Ramos (cell line): ENCODE measurements around the gene ZDHHC17.

Source experiments
- in situ Hi-C: fragments of 300-500 bp; cut with MboI; formaldehyde crosslinking; loops from one replicate; pipeline ENCODE4 v1.14.3; 2022; ENCODE audit warnings: low sequenced_read_pairs; ENCODE audit not compliant: unreplicated experiment

The ZDHHC17 gene

GRCh38 chr12:76810671-76811419 is 46.9 kb downstream of the ZDHHC17 start:
- in situ Hi-C loops, result no loop called here

- in situ Hi-C loops, result no loop called here
Observed at GRCh38 chr12:76811976-76812375, 48.1 kb downstream of the ZDHHC17 start.

GRCh38 chr12:76813265-76813664 is 49.4 kb downstream of the ZDHHC17 start:
- in situ Hi-C loops, result no loop called here

- in situ Hi-C loops, result no loop called here
Observed at GRCh38 chr12:76813972-76814371, 50.1 kb downstream of the ZDHHC17 start.

- in situ Hi-C loops, result no loop called here
Observed at GRCh38 chr12:76820888-76821482, 57.1 kb downstream of the ZDHHC17 start.

- in situ Hi-C loops, result no loop called here
Observed at GRCh38 chr12:76830436-76830835, 66.5 kb downstream of the ZDHHC17 start.

- in situ Hi-C loops, result no loop called here
Observed at GRCh38 chr12:76836633-76837032, 72.7 kb downstream of the ZDHHC17 start.

GRCh38 chr12:76847260-76847659 is 83.3 kb downstream of the ZDHHC17 start:
- in situ Hi-C loops, result no loop called here

- in situ Hi-C loops, result no loop called here
Observed at GRCh38 chr12:76848132-76848531, 84.2 kb downstream of the ZDHHC17 start.

GRCh38 chr12:76852106-76852505 is 88.2 kb downstream of the ZDHHC17 start:
- in situ Hi-C loops, result no loop called here

- in situ Hi-C loops, result no loop called here
Observed at GRCh38 chr12:76855271-76855670, 91.4 kb downstream of the ZDHHC17 start.

- in situ Hi-C loops, result no loop called here
Observed at GRCh38 chr12:76856018-76856644, 92.2 kb downstream of the ZDHHC17 start.

- in situ Hi-C loops, result no loop called here
Observed at GRCh38 chr12:76859611-76860010, 95.7 kb downstream of the ZDHHC17 start.

- in situ Hi-C loops, result no loop called here
Observed at GRCh38 chr12:76860256-76860655, 96.3 kb downstream of the ZDHHC17 start.

GRCh38 chr12:76863005-76863670 is 99.2 kb downstream of the ZDHHC17 start:
- in situ Hi-C loops, result no loop called here

- in situ Hi-C loops, result no loop called here
Observed at GRCh38 chr12:76863837-76864236, 99.9 kb downstream of the ZDHHC17 start.

- in situ Hi-C loops, result no loop called here
Observed at GRCh38 chr12:76864791-76865400, 101.0 kb downstream of the ZDHHC17 start.

- in situ Hi-C loops, result no loop called here
Observed at GRCh38 chr12:76866151-76866567, 102.2 kb downstream of the ZDHHC17 start.

- in situ Hi-C loops, result no loop called here
Observed at GRCh38 chr12:76866726-76867125, 102.8 kb downstream of the ZDHHC17 start.

- in situ Hi-C loops, result no loop called here
Observed at GRCh38 chr12:76871082-76871481, 107.2 kb downstream of the ZDHHC17 start.

GRCh38 chr12:76871742-76872141 is 107.8 kb downstream of the ZDHHC17 start:
- in situ Hi-C loops, result no loop called here
